Activated gamma-delta T cell treated with Interleukin-2 at 50 U/mL for 16 hours (primary cell): ENCODE data around the gene CRYZ.
A peak's percentile ranks its signal among the peaks of the same experiment; 100 is the strongest.
"Not testable (repeated sequence)": the region's sequence is repeated elsewhere in the genome, so short reads cannot be mapped to it uniquely, and the experiment has no call there.

ENCODE experiments used
- DNase-seq: peaks from one replicate; pipeline ENCODE4 v3.0.0-alpha.2; 2020

CRYZ gene, protein sequence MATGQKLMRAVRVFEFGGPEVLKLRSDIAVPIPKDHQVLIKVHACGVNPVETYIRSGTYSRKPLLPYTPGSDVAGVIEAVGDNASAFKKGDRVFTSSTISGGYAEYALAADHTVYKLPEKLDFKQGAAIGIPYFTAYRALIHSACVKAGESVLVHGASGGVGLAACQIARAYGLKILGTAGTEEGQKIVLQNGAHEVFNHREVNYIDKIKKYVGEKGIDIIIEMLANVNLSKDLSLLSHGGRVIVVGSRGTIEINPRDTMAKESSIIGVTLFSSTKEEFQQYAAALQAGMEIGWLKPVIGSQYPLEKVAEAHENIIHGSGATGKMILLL

DNA sequence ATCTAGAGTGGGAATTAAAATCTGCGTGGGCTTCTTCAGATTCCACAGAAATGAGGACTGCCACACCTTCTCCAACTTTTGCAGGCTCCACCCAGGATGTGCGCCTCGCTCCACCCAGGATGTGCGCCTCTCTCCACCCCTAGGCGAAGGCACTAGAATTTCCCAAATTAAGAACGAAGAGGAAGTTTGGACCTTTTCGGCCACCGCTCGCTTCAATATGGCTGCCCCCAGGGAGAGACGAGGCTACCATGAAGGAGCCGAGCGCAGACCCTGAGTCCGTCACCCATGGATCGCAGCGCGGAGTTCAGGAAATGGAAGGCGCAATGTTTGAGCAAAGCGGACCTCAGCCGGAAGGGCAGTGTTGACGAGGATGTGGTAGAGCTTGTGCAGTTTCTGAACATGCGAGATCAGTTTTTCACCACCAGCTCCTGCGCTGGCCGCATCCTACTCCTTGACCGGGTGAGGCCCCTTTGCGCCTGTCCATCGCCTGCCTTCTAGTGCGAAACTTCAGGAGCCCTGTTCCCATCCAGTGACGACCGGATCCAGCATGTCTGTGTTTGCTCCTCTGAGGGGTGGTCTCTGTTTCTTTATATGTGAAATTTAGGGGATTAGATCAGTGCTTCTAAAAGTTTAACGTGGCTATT, at the start of gene CRYZ, which contains the start of gene TYW3:
Gene CRYZ, minus strand, starts transcription at position 91 of the 644 bp plus-strand sequence. CDS start 8,229 bp downstream, outside the sequence.
Gene TYW3, plus strand, starts transcription at position 193 of the 644 bp plus-strand sequence. Its CDS starts 93 bp downstream, at position 286.
- DNase-seq, result peak; percentile 80

DNA sequence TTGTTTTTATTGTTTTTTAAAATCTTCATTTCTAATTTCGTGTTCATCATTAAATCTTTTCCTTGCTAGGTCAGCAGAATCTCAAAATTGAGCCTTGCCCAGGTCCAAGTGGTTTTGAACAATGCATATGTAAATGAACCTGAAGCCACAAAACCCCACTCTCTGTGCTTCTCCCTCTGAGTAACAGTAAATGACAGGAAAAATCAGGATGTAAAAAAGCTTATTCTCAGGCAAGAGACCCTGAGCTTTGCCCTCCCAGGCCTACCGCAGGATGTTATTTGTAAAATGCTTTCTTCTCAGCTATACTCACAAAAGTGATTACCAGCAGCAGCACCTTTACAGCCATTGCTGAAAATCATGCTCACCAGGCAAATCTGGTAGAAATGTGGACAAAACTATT, 47.7 kb upstream of the CRYZ start:
- DNase-seq, result no peak

DNA sequence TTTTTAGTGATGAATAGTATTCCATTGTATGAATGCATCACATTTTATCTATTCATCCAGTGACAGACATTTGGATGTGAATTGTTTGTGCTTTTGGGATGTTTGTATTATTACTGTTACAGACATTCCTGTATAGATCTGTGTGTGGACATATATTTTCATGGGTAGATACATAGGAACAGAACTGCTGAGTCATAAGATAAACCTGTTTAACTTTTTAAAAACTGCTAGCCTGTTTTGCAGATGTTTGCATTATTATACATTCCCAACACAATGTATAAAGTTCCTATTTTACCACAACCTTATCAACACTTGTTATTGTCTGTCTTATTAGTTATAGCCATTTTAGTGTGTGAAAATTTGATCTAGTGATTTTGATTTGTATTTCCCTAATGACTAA, 46.9 kb upstream of the CRYZ start:
- no peak for DNase-seq

DNA sequence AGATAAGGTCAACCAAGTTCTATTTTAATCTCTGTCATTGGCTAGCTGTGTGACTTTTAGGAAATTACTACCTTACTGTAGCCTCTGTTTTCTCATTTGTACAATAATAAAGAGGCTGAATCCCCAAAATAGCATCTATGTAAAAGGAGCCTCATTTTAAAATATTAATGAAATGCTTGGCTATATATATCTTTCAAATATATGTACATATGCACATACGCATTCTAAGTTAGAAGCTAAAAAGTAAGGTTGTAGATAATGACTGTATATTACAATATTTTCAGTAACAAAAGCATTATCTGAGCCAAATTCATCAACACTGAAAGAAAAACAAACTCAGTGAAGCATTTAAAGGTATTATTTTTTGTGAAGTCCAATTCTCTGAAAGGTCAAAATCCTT, 44.7 kb upstream of the CRYZ start:
- DNase-seq, result no peak

DNA sequence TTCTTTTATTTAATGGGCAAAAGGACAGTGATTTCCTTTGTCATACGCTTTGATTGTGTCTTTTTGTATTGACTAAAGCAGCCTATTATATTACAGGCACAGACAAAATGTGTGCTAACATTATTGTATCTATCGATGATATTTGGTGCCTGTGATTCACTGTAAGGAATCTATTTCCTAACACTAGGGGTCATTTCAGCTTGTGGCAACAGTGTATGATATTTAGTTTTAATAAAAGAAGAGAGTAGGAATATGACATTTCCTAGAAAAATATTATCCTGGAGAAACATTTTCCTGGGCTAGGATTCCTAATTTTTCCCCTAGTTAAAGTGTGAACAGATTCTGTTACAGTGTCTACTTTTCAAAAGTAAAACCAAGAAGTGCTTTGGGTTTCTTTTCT, 42.9 kb upstream of the CRYZ start:
- DNase-seq, result no peak

DNA sequence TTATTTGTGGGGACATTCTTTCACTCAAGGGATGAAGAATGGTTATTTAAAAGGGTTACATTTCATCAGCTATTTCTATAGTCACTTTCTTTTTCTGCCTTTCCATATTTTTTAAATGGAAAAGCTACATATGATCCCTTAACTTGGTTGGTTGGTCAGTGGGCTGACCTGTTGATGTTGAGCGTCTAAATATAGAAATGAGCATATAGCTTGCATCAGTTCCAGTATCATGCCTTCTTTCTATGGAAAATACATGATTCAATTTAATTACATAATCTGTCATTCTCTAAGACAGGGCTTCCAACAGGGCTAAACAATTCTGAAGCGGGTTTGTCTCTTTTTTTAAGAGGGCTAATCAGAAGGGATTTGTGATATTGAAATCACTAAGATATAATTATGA, 40.7 kb upstream of the CRYZ start:
- DNase-seq, result no peak

DNA sequence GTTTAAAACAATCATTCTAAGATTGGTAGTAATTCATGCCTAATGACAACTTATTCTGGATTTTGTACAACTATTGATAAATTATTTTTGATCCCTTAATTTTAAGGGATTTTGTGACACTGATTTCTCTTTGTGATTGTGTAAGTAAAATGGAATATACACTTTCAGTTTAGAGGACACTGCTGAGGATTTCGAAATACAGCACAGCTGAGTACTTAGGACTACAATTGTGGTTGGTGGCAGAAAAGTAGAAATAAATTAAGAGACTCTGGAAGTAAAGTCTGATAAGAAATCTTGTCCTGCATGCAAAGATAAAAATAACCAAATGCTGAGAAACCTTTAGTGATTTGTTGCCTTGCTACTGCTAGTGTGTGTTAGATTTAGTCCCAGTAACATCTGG, 40.1 kb upstream of the CRYZ start:
- no peak for DNase-seq

DNA sequence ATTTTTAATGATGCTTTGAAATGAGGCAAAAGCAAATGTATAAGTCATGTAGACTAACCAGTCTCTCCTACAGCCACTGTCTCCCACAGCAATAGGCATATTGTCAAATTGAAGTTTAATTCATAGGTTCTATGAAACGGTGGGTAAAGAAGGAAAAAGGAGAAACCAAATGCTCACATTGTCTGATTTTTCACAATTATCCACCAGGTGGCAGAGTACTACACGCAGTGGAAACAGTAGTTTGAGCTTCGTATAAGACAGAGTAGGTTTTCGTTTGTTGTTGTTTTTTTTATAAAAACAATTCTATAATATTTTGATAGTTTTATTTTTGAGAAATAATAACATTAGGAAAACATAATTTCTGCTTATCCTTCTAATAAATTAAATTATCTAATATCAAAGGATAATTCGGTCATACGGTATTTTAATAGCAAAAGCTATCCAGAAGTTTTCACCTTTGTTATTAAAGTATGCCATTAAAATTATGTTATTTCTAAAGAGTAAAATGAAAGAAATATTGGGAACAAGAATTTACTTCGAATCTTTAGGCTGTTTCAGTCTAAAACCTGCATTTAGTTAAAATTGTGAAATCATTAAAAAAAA, 39.2 kb upstream of the CRYZ start:
- DNase-seq, result no peak

DNA sequence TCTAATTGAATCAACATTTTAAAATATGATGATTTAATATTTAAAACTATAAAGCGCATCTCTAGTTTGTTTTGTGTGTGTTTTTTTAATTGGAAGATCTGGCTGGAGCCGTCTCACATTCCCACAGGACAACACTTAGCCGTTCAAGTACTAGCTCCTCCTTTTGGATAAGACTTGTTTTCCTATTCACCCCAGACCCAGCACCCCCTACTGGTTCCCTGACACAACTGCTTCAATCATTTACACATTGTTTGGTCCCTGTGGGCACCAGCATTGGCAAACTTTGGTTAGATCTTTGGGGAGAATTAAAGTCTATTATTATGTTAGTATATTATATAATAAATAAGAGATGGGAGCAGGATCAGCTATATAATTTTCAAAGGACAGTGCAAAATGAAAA, 34.6 kb upstream of the CRYZ start:
- no peak for DNase-seq

DNA sequence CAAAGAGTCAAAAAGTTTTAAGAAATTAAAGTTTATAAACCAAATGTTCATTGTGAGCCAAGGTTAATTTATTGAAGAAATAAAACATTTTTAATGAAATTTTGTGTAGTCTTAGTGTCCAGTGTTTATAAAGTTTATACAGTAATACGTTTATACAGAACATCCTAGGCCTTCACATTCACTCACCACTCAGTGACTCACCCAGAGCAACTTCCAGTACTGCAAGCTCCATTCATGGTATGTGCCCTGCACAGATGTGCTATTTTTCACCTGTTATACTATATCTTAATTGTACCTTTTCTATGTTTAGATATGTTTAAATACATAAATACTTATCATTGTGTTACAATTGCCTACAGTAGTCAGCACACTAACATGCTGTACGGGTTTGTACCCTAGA, 33.7 kb upstream of the CRYZ start:
- no peak for DNase-seq

DNA sequence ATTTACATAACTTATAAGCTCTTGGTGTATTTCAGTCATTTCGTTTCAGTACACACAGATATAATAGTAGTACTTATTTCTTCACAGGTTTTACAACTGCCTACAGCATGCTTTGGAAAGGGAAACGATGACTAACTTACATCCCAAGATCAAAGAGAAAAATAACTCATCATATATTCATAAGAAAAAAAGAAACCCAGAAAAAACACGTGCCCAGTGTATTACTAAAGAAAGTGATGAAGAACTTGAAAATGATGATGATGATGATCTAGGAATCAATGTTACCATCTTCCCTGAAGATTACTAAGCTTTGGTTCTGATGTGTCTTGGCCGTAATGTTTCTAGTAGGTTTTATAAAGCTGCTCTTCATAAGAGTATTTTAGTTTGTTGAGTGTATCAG, 31.0 kb upstream of the CRYZ start:
- DNase-seq, result no peak

DNA sequence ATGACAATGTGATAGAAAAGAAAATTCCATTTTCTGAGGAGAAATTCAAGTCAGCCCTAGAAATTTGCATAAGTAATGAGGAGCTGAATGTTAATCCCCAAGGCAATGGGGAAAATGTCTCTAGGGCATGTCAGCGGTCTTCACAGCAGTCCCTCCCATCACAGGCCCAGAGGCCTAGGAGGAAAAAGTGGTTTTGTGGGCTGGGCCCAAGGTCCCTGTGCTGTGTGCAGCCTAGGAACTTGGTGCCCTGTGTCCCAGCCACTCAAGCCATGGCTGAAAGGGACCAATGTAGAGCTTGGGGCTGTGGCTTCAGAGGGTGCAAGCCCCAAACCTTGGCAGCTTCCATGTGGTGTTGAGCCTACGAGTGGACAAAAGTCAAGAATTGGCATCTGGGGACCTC, 23.8 kb upstream of the CRYZ start:
- DNase-seq, result not testable (repeated sequence)

DNA sequence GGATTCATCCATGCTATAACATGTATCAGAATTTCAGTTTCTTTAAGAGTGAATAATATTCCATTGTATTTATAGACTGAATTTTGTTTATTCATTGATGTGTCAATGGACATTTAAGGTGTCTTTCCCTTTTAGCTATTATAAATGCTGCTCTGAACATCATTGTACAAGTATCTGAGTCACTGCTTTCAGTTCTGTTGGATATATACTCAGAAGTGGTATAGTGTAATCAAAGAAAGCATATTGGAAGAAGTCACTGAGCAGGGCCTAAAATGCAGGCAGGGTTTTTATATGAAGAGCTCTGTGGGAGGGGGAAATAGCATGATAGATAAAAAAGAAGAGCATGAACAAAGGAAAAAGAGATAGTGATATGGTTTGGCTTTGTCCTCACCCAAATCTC, 22.6 kb upstream of the CRYZ start:
- DNase-seq, result no peak

DNA sequence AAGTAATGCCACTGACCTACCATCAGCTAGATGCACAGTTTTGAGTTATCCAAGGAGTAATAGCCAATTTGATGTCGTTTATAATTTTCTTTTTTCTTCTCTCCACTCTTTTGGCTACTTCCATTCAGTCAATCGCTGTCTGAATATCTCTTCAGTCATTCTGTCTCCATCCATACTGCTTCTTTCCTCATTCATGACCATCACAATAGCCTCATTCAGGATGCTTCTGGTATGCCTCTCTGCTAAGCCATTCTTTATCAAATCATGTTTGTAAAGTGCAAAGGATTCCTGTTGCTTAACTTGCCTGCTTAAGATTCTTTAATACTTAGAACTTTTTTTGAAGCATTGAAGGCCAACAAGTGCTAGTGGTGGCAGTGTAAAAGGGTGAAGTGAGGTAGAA, 20.3 kb upstream of the CRYZ start:
- DNase-seq, result no peak

DNA sequence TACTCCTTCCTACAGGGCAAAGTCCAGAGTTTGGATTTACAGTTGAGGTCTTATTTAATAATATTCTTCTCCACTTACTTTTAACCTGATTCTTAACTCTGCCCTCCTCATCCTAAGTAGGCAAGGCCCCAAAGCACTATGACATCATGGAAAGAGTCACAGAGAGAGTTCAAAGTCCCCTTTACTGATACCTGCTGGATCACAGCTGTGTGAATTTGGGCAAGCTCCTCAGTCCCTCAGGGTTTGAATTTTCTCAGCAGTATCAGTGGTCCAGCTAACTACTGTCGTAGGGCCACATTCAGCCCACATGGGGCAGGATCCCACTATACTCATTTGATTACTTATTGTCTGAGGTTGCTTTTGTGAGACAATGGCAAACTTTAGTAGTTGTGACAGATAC, 16.1 kb upstream of the CRYZ start:
- no peak for DNase-seq

DNA sequence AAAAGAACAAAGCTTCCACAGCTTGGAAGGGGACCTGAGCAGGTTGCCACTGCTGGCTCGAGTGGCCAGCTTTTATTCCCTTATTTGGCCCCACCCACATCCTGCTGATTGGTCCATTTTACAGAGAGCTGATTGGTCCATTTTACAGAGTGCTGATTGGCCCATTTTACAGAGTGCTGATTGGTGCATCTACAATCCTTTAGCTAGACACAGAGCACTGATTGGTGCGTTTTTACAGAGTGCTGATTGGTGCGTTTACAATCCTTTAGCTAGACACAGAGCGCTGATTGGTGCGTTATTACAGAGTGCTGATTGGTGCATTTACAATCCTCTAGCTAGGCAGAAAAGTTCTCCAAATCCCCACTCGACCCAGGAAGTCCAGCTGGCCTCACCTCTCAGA, 12.4 kb upstream of the CRYZ start:
- DNase-seq, result not testable (repeated sequence)

DNA sequence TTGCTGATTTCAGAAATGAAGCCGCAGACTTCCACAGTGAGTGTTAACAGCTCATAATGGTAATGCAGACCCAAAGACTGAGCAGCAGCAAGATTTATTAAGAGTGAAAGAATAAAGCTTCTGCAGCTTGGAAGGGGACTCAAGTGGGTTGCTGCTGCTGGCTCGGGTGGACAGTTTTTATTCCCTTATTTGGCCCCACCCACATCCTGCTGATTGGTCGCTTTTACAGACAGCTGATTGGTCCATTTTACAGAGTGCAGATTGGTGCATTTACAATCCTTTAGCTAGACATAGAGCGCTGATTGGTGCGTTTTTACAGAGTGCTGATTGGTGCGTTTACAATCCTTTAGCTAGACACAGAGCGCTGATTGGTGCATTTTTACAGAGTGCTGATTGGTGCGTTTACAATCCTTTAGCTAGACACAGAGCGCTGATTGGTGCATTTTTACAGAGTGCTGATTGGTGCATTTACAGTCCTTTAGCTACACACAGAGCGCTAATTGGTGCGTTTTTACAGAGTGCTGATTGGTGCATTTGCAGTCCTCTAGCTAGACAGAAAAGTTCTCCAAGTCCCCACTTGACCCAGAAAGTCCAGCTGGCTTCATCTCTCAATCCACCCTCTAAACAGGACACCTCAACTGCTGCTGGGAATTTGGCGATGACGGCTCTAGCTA, 7.6 kb upstream of the CRYZ start:
- DNase-seq, result not testable (repeated sequence)

DNA sequence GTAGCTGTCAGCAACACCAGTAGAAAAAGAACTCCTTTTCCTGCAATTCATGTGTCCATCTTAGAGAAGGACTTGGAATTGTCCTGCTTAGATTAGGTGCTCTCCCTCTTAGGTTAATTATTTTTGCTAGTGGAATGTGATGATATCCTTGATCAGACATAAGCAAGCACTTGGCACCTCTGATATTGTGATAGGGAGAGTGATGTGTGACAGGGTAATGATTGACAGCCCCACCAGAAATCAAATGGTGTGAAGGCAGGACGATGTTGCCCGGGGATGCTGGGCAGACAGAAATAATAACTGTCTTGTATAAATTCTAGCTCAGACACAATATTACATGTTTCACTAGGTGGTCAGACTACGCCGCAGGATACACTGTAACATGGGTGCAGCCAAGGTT, 4.5 kb upstream of the CRYZ start:
- no peak for DNase-seq

DNA sequence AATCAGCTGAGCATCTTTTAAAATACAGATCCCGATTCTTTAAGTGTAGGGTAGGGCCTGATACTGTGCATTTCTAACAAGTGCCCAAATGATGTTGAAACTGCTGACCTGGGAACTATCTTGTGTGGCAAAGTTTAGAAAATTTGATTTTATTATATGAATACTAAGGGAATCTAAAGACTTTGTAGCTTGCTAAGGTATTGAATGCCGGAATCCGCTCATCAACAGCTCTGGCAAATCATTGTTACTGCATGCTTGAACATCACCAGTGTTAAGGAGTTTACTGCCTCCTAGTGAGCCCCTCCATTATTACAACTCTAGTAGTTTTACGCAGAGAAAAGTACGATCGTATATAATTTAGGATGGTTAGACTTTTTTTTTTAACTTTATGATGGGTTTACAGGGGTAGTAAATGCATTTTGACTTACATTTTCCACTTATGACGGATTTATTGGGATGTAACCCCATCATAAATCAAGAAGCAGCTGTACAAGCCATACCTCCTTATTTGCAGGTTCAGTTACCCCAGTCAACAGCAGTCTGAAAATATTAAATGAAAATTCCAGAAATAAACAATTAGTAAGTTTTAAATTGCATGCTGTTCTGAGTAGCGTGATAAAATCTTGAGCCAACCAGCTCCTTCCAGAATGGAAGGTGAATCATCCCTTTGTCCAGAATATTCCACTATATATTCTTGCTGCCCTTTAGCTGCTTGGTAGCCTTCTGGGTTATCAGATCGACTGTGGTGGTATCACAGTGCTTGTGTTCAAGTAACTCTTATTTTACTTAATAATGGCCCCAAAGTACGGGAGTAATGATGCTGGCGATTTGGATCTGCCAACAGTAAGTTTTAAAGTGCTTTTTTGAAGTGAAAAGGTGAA, 994 bp upstream of the CRYZ start:
- DNase-seq, result peak; percentile 30

DNA sequence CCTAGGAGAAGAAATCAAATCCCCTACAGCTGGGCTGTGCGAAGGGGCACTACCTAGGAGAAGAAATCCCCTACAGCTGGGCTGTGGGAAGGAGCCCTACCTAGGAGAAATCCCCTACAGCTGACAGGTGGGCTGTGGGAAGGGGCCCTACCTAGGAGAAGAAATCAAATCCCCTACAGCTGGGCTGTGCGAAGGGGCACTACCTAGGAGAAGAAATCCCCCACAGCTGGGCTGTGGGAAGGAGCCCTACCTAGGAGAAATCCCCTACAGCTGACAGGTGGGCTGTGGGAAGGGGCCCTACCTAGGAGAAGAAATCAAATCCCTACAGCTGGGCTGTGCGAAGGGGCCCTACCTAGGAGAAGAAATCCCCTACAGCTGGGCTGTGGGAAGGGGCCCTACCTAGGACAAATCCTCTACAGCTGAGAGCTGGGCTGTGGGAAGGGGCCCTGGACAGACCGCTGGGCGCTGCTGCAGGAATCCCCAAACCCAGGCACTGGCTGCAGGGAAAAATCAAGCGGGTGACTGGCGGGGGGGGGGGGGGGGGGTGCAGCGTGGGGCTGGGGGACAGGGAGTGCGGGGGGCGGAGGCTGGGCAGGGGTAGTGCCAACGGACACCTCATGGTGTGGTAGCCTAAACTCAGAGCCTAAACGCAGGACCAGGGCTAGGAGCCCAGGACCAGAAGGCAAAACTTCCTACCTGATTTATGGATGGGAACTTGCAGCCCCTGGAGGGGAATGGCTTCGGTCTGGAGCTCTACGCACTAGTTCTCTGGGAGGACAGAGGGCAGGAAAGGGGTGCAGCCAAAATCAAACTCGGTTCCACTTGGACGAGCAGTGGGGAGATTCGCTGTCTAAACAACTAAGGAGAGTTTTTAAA, 541 bp downstream of the CRYZ start:
- DNase-seq, result peak; percentile 7

DNA sequence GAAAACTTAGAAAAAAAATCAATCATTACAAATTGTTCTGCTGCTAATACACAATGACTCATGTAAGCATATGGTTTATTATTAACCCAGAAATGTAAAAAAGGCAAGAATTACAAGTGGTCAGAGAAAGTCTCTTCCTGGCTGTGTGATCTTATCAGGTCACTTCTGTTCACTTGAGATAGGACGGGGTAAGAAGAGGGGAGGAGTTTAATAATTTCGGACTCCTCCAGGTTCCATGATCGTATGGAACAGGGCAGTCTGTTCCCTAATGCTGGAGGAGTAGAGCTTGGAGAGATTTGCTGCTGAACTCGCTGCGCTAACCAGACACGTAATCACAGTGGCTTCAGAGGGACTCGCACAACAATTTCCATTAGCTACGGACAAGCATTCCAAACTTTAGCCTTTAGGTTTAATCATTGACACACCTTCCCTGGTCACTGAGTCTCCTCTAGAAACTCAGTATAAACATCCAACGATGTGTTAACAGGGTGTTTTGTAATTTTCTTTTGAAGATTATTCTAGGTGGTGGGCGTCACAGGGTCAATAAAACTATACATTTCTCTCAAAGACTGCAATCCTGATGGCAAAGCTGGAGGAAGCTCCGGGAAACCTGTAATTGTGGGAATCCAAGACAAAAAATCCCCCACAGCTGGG, 1.3 kb downstream of the CRYZ start:
- DNase-seq, result no peak
